Measurements from ENCODE around the gene LRP2BP. TPM values are rescaled to one million over a fixed set of nuclear protein-coding genes. Genes with fewer than 3 reads are reported as not detected.

LRP2BP gene
- total RNA-seq, 2 experiments from 2014 or later: 0.60 to 1.4 TPM

DNA sequence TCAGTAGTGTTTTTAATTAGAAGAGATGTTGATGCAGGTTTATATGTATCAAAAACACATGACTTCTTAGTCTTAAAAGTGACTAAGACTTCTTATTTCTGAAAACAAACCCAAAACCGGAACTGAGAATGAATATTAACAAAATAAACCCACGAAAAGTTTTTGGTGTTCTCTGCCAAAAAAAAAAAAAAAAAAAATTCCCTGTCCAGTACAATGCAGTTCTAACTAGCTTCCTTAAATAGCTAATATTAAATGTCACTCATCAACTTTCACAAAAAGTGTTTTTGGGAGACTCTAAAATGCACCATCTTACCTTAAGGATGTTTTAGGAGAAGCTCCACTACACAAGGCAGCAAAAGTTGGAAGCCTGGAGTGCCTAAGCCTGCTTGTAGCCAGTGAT lies 2.9 kb upstream of the LRP2BP start:
- intact Hi-C loops (cut with micrococcal nuclease; ENCODE audit: unreplicated experiment): loop anchor here (5.0 to 10.0 kb wide), 2 partner anchors 91 to 584 kb away; no protein-coding TSS in a partner anchor
- Histone ChIP-seq H3K79me2 (ENCODE audit: insufficient read depth, low read depth, low read length) (peaks cover 6% of the 10 kb centered on the region; the same call in 1 of the 2 replicates), H3K9me3 (ENCODE audit: low read length) (no peaks in the 10 kb centered on the region), H3K4me1 (ENCODE audit: insufficient read depth, low read length, poor library complexity, severe bottlenecking) (peaks cover 48% of the 10 kb centered on the region), H3K27ac (ENCODE audit: low read depth, low read length, poor library complexity, severe bottlenecking) (no peak overlapping the region), H3K4me2 (ENCODE audit: low read length) (peak overlapping the region; percentile 50), H3K4me3 (ENCODE audit: low read depth, low read length, poor library complexity, severe bottlenecking) (peak overlapping the region; percentile 25), H3K36me3 (ENCODE audit: insufficient read depth, low read length) (peaks cover 48% of the 10 kb centered on the region), H4K20me1 (ENCODE audit: insufficient read depth, low read length) (no peaks in the 10 kb centered on the region), H2AFZ (ENCODE audit: low read length) (no peak overlapping the region), H3K9me2 (ENCODE audit: insufficient read depth, low read length) (no peaks in the 10 kb centered on the region)
- no TSS peak for BruUV-seq (replicated peaks)
- ChIA-PET CTCF (ENCODE audit: unreplicated experiment) (no interaction called here), POLR2A (interaction anchor here (0.6 to 4.6 kb wide), 7 partner anchors 9 to 197 kb away, joined by 3 to 33 read pairs (median 4); partner anchors contain the start of gene UFSP2)
- TF ChIP-seq, protein P1, sequence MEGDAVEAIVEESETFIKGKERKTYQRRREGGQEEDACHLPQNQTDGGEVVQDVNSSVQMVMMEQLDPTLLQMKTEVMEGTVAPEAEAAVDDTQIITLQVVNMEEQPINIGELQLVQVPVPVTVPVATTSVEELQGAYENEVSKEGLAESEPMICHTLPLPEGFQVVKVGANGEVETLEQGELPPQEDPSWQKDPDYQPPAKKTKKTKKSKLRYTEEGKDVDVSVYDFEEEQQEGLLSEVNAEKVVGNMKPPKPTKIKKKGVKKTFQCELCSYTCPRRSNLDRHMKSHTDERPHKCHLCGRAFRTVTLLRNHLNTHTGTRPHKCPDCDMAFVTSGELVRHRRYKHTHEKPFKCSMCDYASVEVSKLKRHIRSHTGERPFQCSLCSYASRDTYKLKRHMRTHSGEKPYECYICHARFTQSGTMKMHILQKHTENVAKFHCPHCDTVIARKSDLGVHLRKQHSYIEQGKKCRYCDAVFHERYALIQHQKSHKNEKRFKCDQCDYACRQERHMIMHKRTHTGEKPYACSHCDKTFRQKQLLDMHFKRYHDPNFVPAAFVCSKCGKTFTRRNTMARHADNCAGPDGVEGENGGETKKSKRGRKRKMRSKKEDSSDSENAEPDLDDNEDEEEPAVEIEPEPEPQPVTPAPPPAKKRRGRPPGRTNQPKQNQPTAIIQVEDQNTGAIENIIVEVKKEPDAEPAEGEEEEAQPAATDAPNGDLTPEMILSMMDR (conservative IDR thresholded peaks at IDR 0.05; ENCODE audit: low read length): no peak
- no peak for TF ChIP-seq EZH2phosphoT487 (IDR thresholded peaks at IDR 0.05; ENCODE audit: borderline replicate concordance, low read depth, low read length)
- no peak for DNase-seq (ENCODE audit: low spot score)

DNA sequence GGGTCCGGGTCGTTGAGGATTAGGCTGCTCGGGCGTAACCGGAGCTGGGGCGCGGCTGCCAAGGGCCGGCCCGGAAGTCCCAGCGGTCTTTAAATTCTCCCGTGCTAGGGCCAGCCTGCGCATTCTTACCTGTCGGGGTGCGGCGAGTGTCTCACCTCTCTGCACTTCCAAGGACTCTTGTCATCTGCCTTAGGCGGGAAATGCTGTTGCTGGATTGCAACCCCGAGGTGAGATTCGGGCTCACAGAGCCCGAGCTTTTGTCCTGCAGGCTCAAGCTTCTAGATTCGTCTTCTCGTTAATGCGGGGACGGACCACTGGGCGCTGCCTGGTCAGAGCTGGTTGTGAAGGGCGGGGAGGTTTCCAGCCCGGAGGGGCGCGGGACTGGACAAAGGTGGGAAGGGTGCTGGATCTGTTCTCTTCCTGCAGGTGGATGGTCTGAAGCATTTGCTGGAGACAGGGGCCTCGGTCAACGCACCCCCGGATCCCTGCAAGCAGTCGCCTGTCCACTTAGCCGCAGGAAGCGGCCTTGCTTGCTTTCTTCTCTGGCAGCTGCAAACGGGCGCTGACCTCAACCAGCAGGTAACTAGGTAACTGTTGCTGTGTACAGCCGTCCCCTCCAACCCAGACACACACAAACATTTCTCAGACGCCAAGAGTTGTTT lies 1.1 kb upstream of the LRP2BP start, which contains the start of gene ANKRD37:
Gene ANKRD37 (plus strand): TSS at position 118 of the 662 bp plus-strand sequence. CDS start 83 bp downstream, at position 201.
- no TSS peak for BruUV-seq (replicated peaks)
- H3K79me2 ChIP-seq (ENCODE audit: insufficient read depth, low read depth, low read length): peaks cover 6% of the 10 kb centered on the region; the same call in 1 of the 2 replicates

More for the DNA sequence above, 1.1 kb upstream of the LRP2BP start, which contains the start of gene ANKRD37:
- DNase-seq (ENCODE audit: low spot score): no peak
- H3K4me3 ChIP-seq (ENCODE audit: low read depth, low read length, poor library complexity, severe bottlenecking): peak within 1 kb of the TSS; percentile 75
- intact Hi-C loops (cut with micrococcal nuclease; ENCODE audit: unreplicated experiment): loop anchor here (1.0 to 10.0 kb wide), 5 partner anchors 74 to 582 kb away; partner anchors contain the start of genes CCDC110 and SNX25
- TF ChIP-seq, protein P1 (conservative IDR thresholded peaks at IDR 0.05; ENCODE audit: low read length): no peak
- no peak for TF ChIP-seq EZH2phosphoT487 (IDR thresholded peaks at IDR 0.05; ENCODE audit: borderline replicate concordance, low read depth, low read length)
- H3K4me1 ChIP-seq (ENCODE audit: insufficient read depth, low read length, poor library complexity, severe bottlenecking): peaks cover 58% of the 10 kb centered on the region
- ChIA-PET POLR2A (interaction anchor here (0.6 to 4.6 kb wide), 11 partner anchors 9 to 1520 kb away, joined by 3 to 33 read pairs (median 3); partner anchors contain the start of gene UFSP2), CTCF (ENCODE audit: unreplicated experiment) (interaction anchor here (0.6 kb wide), 1 partner anchor 77 kb away, joined by 3 read pairs; no protein-coding TSS in a partner anchor)
- no peaks in the 10 kb centered on the region for H3K9me3 ChIP-seq (ENCODE audit: low read length)
- H3K27ac ChIP-seq (ENCODE audit: low read depth, low read length, poor library complexity, severe bottlenecking): peak within 1 kb of the TSS; percentile 70
- peak within 1 kb of the TSS; percentile 76 for H3K4me2 ChIP-seq (ENCODE audit: low read length)
- H3K36me3 ChIP-seq (ENCODE audit: insufficient read depth, low read length): peaks cover 31% of the 10 kb centered on the region
- H4K20me1 ChIP-seq (ENCODE audit: insufficient read depth, low read length): no peaks in the 10 kb centered on the region
- H3K9me2 ChIP-seq (ENCODE audit: insufficient read depth, low read length): no peaks in the 10 kb centered on the region
- peak within 1 kb of the TSS; percentile 55 for H2AFZ ChIP-seq (ENCODE audit: low read length)

Data from OCI-LY7 (cell line).